IPS-18c (cell line): ENCODE results near the gene CPHXL2.

Source experiments
- H3K4me3 ChIP-seq: 2 replicates; pipeline ENCODE4 v1.7.0; 2013; ENCODE audit warnings: low read depth, mild to moderate bottlenecking, low read length, moderate library complexity; ENCODE audit not compliant: insufficient read depth
- H3K9me3 ChIP-seq: one replicate; pipeline ENCODE4 v1.6.1; 2013; ENCODE audit warnings: mild to moderate bottlenecking, low read length, moderate library complexity; ENCODE audit not compliant: control insufficient read depth, insufficient read depth

Gene CPHXL2

GRCh38 chr16:75676909-75677308, at the start of gene CPHXL2:
CPHXL2 (minus strand) TSS chr16:75677009; CDS start chr16:75676999, 10 bp downstream.
- Histone ChIP-seq H3K4me3 (no peak within 1 kb of the TSS), H3K9me3 (no peaks in the 10 kb centered on the region)

- Histone ChIP-seq H3K4me3 (no peak within 1 kb of the TSS), H3K9me3 (no peaks in the 10 kb centered on the region)
These were observed 49.6 kb upstream of the CPHXL2 start, which contains the start of gene CPHXL for GRCh38 chr16:75726390-75726789. CPHXL (minus strand) TSS chr16:75726490; CDS start chr16:75726442, 48 bp downstream.

GRCh38 chr16:75718452-75718851, 41.6 kb upstream of the CPHXL2 start:
- no peaks in the 10 kb centered on the region for H3K9me3 ChIP-seq
- no peak overlapping the region for H3K4me3 ChIP-seq

GRCh38 chr16:75714661-75715060, 37.9 kb upstream of the CPHXL2 start:
- peaks cover 11% of the 10 kb centered on the region for H3K9me3 ChIP-seq
- H3K4me3 ChIP-seq = no peak overlapping the region

- Histone ChIP-seq H3K4me3 (no peak overlapping the region), H3K9me3 (peaks cover 14% of the 10 kb centered on the region)
These were observed 33.5 kb upstream of the CPHXL2 start for GRCh38 chr16:75710344-75710743.

DNA sequence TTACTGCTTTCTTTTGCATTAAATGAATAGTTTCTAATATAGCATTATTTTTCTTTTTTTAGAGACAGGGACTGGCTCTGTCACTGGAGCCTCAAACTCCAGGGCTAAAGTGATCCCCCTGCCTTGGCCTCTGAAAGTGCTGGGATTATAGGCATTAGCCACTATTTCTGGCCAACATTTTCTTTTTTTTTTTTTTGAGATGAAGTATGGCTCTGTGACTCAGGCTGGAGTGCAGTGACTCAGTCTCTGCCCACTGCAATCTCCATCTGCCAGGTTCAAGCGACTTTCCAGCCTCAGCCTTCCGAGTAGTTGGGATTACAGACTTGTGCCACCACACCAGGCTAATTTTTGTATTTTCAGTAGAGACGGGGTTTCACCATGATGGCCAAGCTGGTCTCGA, 26.5 kb upstream of the CPHXL2 start:
- no peak overlapping the region for H3K4me3 ChIP-seq
- H3K9me3 ChIP-seq = no peaks in the 10 kb centered on the region

DNA sequence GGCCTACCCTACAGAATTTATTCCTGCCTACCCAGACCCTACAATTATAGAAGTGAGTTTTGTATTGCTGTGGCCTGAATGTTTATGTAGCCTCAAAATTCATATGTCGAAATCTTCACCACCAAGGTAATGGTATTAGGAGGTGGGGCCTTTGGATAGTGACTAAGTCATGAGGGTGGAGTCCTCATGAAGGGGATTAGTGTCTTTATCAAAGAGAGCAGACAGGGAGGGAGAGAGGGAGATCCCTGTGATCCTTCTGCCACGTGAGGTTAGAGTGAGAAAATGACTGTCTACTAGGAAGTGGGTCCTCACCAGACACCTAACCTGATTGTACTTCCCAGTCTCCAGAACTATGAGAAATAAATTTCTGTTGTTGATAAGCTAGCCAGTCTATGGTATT, 25.4 kb upstream of the CPHXL2 start:
- Histone ChIP-seq H3K9me3 (no peaks in the 10 kb centered on the region), H3K4me3 (no peak overlapping the region)

GRCh38 chr16:75701361-75701760, 24.6 kb upstream of the CPHXL2 start, which contains the start of gene DUXB:
DUXB (minus strand) TSS chr16:75701461; CDS start chr16:75701418, 43 bp downstream.
- peaks cover 2% of the 10 kb centered on the region for H3K9me3 ChIP-seq
- no peak within 1 kb of the TSS for H3K4me3 ChIP-seq

DNA sequence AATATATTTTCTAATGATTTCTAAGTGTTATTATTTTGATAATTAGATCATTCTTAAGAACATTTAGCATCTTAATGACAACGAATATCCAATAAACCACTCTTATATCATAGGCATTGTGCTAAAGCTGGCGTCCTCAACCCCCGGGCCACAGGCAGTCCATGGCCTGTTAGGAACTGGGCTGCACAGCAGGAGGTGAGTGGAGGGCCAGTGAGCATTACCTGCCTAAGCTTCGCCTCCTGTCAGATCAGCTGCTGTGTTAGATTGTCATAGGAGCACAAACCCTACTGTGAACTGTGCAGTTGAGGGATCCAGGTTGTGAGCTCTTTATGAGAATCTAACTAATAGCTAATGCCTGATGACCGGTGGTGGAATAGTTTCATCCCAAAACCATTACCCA, 20.8 kb upstream of the CPHXL2 start:
- Histone ChIP-seq H3K9me3 (peaks cover 2% of the 10 kb centered on the region), H3K4me3 (no peak overlapping the region)

- H3K9me3 ChIP-seq = peaks cover 5% of the 10 kb centered on the region
- H3K4me3 ChIP-seq = no peak overlapping the region
These were observed 18.9 kb upstream of the CPHXL2 start for GRCh38 chr16:75695708-75696107.

DNA sequence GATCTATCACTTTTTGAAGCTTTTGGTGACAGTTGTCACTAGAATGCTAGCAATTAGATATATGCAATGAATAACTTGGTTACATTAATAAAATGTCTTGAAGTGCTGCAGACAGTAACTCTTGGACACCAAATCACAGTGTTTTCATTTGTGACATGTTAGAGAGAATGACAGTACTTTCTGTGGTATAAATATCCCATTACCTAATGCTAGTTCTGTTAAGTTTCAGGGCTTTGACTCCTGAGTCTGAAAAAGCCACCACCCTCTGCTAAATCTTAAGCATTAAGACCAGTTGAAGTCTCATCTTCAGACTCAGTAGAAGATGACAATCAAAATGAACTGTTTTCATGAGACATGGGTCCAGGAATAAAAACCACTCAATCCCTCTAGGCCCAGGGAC, 10.6 kb upstream of the CPHXL2 start:
- H3K9me3 ChIP-seq = peaks cover 11% of the 10 kb centered on the region
- no peak overlapping the region for H3K4me3 ChIP-seq

GRCh38 chr16:75682308-75682707, 5.5 kb upstream of the CPHXL2 start:
- peaks cover 9% of the 10 kb centered on the region for H3K9me3 ChIP-seq

DNA sequence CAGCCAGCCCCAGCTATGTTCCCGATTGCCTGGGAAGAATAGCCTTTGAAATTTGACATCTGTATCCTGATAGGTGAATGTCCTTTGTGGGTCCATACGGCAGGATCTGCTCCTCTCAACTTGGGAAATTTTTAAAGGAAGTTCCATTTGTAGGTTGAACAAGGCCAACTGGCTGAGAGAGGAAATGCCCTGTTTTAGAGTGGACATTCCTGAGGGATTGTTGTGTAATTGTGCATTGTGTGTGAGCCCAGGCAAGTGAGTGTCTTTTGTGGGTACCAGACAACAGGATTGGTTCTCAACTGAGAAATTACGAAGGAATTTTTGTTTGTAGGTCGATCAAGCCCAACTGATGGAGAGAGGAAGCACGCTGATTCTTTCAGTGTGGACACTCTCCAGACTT, 2.6 kb upstream of the CPHXL2 start:
- Histone ChIP-seq H3K4me3 (no peak overlapping the region), H3K9me3 (peaks cover 8% of the 10 kb centered on the region)

More at GRCh38 chr16:75682308-75682707, 5.5 kb upstream of the CPHXL2 start:
- H3K4me3 ChIP-seq = no peak overlapping the region

- Histone ChIP-seq H3K4me3 (no peak overlapping the region), H3K9me3 (no peaks in the 10 kb centered on the region)
These were observed 9.3 kb downstream of the CPHXL2 start for GRCh38 chr16:75667503-75667902.

DNA sequence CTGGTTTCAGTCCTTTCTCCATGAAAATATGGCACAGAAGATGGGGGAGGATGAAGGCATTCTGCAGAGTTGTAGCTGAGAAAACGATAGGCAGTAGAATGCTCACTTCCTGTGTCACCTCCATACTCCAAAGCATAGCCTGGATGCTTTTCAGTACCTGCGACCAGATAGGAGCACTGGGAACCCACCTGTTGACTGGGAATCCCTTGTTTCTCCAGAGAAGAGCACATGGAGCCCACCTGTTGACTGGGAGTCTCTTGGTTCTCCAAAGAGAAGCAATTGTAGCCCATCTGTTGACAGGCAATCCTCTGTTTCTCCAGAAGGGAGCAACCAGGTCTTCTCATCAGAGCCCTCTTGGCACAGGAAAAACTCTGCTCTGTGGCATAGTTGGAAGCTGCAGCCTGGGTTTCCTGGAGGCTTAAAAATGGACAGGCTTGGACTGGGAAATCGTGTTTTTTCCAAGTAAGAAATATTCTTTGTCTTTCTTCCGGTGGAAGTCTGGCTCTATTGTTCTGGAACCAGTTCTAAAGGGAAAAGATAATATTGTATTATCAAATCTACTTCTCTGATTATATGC, 16.0 kb downstream of the CPHXL2 start:
- Histone ChIP-seq H3K4me3 (no peak overlapping the region), H3K9me3 (no peaks in the 10 kb centered on the region)

DNA sequence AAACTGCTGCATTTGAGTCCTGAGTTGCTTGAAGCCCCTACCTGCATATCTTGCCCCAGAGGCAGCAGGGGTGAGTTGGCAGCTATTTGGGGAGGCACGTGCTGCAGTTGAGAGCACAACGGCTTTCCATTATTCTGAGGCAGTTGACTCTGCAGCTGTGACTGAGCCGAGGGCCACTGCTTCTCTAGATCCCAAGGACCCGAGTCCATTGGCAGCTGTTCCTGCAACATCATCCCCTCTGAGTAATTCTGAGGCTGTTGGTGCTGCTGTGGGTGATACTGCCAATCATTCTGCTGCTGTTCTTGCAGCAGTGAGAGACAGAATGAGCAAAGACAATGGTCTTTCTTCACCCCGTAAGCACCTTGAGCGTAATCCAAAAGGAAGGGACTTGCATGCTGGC, 16.5 kb downstream of the CPHXL2 start:
- H3K4me3 ChIP-seq = no peak overlapping the region
- H3K9me3 ChIP-seq = no peaks in the 10 kb centered on the region

DNA sequence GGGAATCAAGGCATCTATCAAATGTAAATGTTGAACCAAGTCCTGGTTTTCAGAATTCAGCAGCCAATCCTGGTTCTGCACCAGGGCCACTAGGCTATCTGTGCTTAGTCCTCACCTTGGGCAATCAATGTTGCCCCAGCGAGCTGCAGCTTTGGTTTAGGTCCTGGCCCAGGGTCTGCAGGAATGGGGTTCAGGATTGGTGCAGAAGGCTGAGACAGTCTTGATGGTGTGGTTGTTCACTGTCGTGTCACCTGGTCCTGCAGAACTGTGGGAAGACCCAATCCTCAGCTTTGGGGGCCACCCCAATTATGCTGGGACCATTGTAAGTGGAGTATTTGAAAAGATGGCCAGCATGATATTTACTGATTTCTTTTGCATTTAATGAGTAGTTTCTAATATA, 18.6 kb downstream of the CPHXL2 start:
- H3K9me3 ChIP-seq = no peaks in the 10 kb centered on the region
- H3K4me3 ChIP-seq = no peak overlapping the region

DNA sequence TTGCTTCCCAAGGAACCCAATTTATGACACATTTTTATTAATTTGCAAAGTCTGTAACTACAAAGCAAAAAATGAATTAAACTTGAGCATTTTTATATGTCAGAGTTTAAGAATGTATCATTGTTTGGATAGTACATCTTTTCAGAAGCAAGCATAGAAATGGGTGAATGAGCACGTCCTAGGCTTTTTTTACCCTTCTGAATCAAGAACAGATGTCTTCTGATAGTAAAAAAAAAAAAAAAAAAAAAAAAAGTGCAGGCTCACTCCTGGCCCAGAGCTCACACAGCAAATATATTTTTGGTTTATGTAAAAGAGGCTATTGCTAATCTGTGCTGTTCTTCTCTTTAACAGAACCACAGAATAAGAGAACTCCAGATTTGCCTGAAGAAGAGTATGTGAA, 22.9 kb downstream of the CPHXL2 start:
- Histone ChIP-seq H3K9me3 (no peaks in the 10 kb centered on the region), H3K4me3 (no peak overlapping the region)
